Uterus (tissue), 2 donors: Measurements from ENCODE around the gene HBQ1.
"Not testable (repeated sequence)": the region's sequence is repeated elsewhere in the genome, so short reads cannot be mapped to it uniquely, and the experiment has no call there.

ENCODE experiments used
- POLR2A ChIP-seq, 2 donors: fragments of 450-650 bp; IDR thresholded peaks; one replicate each; pipeline ENCODE4 v1.6.1; 2016; ENCODE audit warnings: antibody characterized with exemption in 2 of 2, mild to moderate bottlenecking in 1 of 2, moderate library complexity in 1 of 2
- TF ChIP-seq, protein P1 (sequence below), 4 experiments: fragments of 200-600 bp in 2 of 4; fragments of 450-650 bp in 2 of 4; sonication (generic) in 2 of 4; IDR thresholded peaks; one replicate each; pipeline ENCODE4 v1.5.1; 2016 to 2019; ENCODE audit warnings: antibody characterized with exemption in 4 of 4, mild to moderate bottlenecking in 2 of 4, moderate library complexity in 1 of 4

DNA sequence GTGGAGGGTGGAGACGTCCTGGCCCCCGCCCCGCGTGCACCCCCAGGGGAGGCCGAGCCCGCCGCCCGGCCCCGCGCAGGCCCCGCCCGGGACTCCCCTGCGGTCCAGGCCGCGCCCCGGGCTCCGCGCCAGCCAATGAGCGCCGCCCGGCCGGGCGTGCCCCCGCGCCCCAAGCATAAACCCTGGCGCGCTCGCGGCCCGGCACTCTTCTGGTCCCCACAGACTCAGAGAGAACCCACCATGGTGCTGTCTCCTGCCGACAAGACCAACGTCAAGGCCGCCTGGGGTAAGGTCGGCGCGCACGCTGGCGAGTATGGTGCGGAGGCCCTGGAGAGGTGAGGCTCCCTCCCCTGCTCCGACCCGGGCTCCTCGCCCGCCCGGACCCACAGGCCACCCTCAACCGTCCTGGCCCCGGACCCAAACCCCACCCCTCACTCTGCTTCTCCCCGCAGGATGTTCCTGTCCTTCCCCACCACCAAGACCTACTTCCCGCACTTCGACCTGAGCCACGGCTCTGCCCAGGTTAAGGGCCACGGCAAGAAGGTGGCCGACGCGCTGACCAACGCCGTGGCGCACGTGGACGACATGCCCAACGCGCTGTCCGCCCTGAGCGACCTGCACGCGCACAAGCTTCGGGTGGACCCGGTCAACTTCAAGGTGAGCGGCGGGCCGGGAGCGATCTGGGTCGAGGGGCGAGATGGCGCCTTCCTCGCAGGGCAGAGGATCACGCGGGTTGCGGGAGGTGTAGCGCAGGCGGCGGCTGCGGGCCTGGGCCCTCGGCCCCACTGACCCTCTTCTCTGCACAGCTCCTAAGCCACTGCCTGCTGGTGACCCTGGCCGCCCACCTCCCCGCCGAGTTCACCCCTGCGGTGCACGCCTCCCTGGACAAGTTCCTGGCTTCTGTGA is 3.5 kb upstream of the HBQ1 start, which contains the start of gene HBA1:
- TF ChIP-seq, protein P1, sequence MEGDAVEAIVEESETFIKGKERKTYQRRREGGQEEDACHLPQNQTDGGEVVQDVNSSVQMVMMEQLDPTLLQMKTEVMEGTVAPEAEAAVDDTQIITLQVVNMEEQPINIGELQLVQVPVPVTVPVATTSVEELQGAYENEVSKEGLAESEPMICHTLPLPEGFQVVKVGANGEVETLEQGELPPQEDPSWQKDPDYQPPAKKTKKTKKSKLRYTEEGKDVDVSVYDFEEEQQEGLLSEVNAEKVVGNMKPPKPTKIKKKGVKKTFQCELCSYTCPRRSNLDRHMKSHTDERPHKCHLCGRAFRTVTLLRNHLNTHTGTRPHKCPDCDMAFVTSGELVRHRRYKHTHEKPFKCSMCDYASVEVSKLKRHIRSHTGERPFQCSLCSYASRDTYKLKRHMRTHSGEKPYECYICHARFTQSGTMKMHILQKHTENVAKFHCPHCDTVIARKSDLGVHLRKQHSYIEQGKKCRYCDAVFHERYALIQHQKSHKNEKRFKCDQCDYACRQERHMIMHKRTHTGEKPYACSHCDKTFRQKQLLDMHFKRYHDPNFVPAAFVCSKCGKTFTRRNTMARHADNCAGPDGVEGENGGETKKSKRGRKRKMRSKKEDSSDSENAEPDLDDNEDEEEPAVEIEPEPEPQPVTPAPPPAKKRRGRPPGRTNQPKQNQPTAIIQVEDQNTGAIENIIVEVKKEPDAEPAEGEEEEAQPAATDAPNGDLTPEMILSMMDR (IDR thresholded peaks at IDR 0.05), result not testable (repeated sequence)
- TF ChIP-seq POLR2A (IDR thresholded peaks at IDR 0.05), result not testable (repeated sequence)
